ENCODE data around the gene ROS1. TPM values are rescaled to one million over a fixed set of nuclear protein-coding genes. Genes with fewer than 3 reads are reported as not detected.

Gene ROS1
- total RNA-seq, 1 donor from 2014 or later = 0.11 TPM

DNA sequence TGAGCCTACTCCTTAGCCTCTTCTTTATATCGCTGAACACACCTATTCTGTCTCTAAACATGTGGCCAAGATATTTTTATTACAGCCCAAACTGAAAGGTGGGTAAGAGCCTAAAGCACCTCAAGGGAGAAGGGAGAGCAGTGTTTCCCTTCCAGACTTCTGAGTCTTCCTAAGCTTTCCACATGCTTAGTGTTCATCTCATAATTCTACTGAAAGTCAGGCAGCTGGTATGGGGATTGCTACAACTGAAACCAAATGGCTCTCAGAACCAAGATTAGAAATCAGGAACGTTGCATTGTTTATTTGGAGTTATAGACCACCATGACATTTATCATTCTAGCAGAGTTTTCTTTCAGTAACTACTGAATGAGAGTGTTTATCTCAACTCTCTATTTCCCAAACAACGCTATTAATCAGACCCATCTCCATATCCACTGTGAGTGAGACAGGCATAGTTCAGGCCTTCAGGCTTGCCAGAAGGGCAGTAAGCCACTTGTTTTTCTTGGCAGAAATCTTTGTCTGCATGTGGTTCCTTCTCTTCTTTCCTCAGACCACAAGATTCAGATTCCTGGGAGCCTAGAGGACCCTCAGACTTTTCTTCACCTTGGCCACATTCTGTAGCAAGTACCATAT, 137.5 kb downstream of the ROS1 start:
- no peak for ATAC-seq (ENCODE audit: poor library complexity)
- no peak for DNase-seq
- intact Hi-C loops (cut with DNase I) = no loop called here

DNA sequence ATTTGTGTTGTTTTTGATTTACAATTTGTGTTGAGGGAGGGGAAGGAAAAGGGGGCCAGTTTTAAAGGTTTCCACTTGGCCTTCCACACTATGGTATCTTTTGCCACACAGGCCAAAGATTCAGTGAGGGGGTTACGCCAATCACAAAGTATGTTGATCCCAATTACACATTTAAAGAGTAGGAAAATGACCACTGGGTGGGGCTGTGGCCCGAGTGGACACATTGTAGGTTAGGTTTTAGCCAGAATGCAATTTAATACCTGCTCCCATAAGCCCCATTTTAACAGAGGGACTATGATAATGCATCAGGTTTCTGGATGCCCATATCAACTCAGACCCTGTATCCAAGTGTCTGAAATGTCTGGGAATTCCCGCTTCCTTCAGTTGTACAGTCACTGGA, 144.8 kb downstream of the ROS1 start:
- DNase-seq (no peak), ATAC-seq (ENCODE audit: poor library complexity) (no peak)
- intact Hi-C loops (cut with DNase I) = no loop called here

DNA sequence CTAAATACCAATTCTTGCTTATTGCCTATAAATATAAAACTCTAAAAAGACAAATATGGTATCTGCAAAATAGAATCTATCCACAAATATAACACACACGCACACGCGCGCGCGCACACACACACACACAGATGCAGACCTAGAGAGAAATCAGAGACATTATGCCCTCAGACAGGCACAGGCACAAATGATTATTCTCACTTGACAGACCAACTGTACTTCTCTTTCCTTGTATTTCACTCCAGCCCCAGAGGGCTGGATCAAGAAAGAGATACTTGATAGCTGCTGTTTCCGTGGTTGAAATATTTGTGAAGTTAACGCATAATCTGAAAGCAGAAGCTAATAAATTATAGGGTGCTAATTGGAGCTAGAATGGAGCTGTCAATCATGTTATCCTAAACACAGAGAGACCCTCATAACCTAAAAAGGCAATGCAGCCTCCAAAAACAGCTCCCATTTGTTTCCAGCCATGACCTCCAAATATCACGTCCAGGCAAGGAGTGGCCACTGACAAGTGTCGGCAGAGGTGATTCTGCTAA, 148.9 kb downstream of the ROS1 start:
- DNase-seq (no peak), ATAC-seq (ENCODE audit: poor library complexity) (no peak)
- intact Hi-C loops (cut with DNase I) = no loop called here

DNA sequence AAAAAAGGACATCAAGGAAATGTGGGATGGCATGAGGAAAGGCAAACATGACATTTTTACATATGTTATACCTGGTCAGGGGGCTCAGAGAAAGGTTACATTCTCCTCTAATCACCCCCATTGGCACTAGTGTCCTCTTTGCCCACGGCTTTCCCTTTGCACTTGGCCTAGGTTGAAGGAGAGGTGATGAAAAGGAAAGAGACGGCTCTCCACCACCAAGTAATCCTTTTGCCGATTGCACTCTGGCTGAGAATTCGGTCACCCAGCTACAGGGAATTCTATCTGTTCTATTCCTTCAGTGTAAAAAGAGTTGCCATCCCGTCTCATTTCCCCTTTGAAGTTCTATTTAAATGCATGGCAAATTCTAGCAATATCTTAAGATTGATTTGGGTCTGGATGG, 150.0 kb downstream of the ROS1 start:
- DNase-seq (no peak), ATAC-seq (ENCODE audit: poor library complexity) (no peak)
- intact Hi-C loops (cut with DNase I) = no loop called here

DNA sequence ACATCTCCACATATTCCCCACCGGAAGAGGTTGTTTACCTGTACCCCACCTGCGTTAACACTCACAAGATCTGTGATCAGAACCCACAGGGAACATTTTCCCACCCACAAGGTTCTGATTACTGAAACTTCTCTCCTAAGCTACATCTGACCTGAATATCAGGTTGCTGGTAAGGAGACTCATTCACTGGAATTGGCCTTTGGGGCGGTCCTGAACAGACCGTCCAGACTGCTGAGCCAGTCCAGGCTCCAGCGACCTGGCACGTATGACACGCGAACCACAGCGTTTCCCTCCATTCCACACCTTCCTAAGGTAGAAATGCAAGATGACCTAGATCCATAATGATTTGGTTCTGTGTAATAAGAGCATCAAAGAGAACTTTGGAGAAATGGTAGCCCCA, 150.5 kb downstream of the ROS1 start:
- no peak for ATAC-seq (ENCODE audit: poor library complexity)
- intact Hi-C loops (cut with DNase I) = no loop called here
- DNase-seq = no peak

DNA sequence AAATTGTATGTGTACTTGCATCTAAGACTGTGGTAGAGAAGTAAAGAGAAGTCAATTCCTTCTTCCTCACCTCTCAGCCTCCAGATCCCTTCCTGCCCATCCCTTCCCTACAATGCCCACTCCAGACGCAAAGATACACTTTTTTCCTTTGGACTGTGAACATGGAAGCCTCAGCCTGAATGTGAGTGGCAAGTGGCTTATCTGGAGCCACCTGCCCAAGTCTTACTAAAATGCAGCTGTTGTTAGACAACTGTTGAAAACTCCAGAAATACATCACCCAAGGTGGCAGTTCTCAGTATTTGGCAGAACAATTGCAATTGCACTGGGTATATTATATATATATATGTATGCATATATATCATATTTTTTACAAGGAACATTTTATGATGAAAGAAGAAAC, 152.9 kb downstream of the ROS1 start:
- intact Hi-C loops (cut with DNase I) = no loop called here
- DNase-seq = no peak
- ATAC-seq (ENCODE audit: poor library complexity) = no peak

DNA sequence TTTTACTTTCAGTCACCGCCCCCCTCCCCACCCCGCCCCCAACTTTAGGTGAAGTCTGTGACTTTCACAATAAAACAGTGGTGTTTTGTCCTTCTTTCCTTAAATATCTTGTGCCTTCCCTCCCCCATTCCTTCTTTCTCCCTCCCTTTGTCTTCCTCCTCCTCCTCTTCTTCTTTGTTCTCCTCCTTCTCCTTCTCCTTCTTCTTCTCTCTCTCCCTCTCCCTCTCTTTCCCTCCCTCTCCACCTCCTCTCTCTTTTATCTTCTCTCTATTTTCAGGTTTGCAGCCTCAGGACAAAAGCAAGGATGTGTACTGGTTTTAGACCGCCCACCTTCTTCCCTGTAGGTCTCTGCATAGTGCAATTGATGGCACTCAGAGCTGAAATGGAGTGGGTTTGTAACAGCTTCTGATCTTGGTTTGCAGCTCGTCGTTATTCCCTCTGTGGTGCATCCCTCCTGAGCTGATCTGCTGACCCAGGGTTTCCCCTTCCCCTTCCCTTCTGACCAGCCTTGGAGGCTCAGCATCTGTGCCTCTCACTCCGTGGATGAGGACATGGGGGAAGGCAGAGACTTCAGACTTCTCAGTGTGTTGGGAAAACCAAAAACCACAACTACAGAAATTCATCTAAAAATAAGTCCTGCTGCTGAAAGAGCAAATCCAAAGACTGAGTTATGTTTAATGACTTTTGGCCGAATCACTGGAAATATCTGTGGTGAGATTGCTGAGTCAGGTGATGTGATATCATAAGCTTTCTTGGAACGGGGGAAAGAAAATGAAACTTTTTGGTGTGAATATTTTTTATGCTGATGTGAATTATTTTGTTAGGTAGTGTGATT, 153.5 kb downstream of the ROS1 start:
- intact Hi-C loops (cut with DNase I) = no loop called here
- ATAC-seq (ENCODE audit: poor library complexity) (no peak), DNase-seq (no peak)

DNA sequence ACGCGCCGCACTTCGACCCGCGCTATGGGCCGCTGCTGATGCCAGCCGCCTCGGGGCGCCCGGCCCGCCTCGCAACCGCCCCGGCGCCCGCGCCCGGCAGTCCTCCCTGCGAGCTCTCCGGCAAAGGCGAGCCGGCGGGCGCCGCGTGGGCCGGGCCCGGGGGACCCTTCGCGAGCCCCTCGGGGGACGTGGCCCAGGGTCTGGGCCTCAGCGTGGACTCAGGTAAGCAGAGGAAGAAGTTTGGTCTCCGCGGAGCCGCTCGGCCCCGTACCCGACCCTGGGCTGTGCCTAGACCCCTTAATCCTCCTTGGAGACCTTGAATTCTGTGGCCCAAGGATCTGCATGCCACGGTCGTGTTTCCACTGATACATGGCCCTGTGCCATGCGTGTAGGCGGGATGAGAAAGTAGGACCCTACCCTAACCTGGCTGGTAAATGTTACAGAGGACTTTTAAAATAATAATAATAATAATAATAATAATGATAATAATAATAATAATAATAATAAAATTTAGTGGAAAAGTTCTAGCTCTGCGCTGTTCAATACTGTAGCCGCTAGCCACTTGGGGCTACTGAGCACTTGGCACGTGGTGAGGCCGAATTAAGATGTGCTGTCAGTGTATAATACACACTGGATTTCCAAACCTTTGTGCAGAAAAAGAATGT, 154.8 kb downstream of the ROS1 start:
- no peak for DNase-seq
- intact Hi-C loops (cut with DNase I) = no loop called here
- ATAC-seq (ENCODE audit: poor library complexity) = no peak

DNA sequence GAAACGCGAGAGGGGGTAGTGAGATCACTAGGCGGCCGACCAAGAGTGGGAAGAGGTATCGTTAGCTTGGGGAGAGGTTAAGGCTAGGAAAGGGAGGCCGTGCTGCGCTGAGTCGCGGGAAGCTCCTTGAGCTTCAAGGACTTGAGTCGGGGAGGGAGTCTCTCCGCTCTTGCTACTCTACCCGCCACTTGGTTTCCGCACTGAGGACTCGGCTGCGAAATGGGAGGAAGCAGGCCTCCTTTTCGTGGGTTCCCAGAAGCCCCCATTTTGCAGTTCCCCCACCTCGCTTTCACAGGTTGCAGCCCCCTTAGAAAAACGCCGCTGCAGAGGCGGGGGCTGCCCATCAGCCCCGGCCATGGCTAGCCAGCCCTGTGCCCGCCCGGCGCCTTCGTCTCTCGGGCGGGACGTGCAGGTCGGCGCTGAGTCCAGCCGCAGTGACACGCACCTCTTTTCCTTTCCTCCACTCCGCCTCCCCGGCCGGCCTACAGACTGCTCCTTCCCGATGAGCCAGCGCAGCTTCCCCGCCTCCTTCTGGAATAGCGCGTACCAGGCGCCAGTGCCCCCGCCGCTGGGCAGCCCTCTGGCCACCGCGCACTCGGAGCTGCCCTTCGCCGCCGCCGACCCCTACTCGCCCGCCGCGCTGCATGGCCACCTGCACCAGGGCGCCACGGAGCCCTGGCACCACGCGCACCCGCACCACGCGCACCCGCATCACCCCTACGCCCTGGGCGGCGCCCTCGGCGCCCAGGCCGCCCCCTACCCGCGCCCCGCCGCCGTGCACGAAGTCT, 155.5 kb downstream of the ROS1 start:
- ATAC-seq (ENCODE audit: poor library complexity) (peak; percentile 24), DNase-seq (no peak)
- intact Hi-C loops (cut with DNase I) = no loop called here

DNA sequence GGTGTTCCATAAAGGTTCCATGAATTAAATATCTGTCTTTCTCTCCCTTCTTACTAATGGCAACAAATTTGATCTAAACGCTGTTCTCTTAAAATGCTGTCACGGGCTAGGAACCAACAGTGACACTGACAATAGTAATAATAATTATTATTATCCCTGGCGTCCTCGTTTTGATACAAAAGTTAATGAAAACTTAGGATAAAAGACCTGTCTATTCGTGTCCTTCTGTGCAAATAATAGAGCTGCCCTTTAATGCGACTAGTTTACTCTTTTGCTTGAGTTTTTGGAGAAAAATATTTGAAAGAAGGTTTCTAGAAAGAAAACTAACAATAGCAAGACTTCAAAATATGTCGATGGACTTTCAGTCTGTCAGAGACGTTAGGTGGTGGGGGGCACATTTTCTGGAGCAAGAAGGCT, 156.1 kb downstream of the ROS1 start:
- ATAC-seq (ENCODE audit: poor library complexity) = no peak
- no peak for DNase-seq
- intact Hi-C loops (cut with DNase I) = no loop called here

DNA sequence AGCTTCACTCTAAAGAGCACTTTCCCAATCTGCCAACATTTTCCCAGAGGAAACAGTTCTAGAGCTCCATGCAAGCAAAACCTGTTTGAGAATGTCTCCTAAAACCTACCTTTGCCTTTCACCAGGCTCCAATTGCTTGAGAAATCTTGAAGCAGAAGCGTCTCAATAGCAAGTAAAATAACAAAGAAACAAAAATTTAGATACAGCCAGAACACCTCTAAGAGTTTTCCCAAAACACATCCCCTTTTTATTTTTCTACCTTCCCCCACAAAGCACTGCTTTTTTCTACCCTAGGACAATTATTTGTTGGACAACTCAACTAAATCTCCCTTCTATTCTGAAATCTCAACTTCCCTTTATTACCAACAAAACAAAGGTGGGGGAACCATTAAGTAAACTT, 156.8 kb downstream of the ROS1 start:
- intact Hi-C loops (cut with DNase I) = no loop called here
- no peak for DNase-seq
- ATAC-seq (ENCODE audit: poor library complexity) = no peak

DNA sequence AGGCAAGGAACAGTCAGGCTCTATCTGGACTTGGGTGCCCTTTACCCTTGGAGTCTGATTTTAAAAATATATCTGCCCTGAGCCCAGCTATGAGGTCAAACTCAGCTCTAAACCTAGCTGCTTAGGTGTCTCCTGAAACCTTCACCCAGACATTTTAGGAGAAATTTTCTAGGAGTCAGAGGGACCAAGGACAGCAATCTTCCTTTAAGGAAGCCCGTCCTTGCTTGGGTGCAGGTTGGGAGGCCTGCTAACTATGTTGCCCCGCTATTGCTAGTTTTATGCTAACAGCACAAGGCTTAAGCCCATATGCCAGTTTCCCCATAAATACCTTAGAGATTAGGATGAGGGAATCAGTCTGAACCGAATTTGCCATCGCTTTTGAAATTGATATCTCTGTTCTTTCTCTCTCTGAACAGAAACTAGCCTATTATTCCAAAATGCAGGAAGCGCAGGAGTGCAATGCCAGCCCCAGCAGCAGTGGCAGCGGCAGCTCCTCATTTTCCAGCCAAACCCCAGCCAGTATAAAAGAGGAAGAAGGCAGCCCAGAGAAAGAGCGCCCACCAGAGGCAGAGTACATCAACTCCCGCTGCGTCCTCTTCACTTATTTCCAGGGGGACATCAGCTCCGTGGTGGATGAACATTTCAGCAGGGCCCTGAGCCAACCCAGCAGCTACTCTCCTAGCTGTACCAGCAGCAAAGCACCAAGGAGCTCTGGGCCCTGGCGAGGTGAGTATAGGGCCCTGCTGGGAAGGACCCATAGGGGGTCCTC, 157.8 kb downstream of the ROS1 start:
- ATAC-seq (ENCODE audit: poor library complexity) (no peak), DNase-seq (no peak)
- intact Hi-C loops (cut with DNase I) = no loop called here

DNA sequence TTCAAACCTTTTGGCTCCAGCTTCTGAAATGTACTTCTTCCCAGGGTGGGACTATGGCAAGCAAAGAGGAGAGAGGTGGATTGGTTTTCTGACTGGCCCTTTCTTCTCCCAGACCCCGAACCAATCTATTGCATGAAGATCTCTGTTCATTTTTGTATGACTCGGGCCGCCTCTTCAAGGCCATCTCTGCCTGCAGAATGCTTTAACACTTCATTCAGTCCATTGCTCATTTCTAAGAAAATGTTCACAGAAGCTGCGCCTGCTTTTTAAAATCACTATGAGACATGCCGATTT, 158.7 kb downstream of the ROS1 start:
- intact Hi-C loops (cut with DNase I) = no loop called here
- ATAC-seq (ENCODE audit: poor library complexity) = no peak
- no peak for DNase-seq

DNA sequence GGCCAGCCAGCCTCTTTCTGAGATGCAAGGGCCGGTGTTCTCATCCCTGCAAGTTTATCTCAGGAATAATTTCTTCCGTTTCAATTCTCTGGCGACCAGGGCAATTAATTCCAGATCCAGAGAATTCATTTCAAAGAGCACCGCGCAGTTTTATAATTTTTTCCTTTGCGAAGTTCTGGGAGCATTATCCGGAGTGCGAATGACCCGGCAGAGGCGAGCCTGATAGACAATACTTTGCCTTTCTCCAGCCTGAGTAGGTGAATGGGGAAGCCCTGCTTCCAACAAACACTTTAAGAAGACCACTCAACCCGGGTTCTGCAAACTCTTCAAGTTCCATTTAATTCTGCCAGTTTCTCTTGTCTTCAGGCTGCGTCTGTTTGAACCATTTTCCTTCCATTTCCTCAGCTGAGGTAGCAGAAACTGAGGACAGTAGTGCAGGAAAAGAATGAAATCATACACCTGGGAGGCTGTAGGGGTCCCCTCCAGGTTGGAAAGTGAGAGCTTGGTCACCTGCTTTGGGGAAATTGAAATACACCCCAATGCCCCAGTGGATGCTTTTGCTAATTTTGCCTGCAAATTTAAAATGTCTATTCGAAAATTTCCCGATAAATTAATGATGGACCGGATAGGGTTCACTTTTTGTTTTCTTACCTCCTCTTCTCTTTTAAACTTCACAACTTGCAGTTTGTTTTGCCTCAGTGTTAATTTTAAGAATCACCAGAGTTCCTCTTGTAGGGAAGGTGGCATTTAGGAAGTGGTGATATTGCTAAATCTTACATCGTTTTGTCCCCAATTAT, 159.3 kb downstream of the ROS1 start:
- no peak for DNase-seq
- no peak for ATAC-seq (ENCODE audit: poor library complexity)
- intact Hi-C loops (cut with DNase I) = no loop called here

DNA sequence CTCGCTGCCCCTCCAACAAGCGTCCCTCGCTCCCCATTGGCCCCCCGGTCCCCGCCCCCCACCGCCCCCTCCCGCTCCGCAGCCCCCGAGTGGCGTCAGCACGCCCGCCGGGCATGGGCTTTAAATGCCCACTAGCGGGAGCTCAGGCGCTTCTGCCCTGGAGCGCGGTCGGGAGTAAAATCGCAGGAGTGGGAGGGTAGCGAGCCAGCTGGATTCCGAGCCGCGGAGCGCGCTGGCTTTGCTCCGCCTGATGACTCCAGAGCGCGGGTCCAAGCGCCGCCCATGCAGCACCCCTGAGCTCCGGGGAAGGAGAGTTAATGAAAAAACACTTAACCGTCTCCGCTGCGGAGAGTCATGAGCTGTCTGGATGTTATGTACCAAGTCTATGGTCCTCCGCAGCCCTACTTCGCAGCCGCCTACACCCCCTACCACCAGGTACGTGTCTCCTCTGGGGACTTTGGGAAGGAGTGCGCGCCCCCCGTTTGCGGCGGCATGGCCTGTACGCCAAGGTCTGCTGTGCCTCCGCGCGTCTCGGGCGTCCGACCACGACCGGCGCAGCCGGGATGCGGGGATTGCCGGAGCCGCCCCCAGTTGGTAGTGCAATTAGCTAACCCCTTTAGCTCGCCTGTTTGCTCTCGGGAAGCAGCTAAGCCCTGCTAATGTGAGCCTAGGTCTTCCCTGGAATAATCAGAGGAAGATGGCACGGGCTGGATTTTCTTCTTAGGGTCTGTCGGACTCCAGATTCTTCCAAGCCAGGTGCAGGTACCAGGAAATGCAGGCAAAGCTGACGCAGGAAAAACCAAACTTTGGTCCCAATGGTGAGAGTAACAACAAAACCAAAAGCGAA, 160.1 kb downstream of the ROS1 start, which contains the start of gene VGLL2:
Gene VGLL2, plus strand, starts transcription at position 149 of the 847 bp plus-strand sequence. Its CDS starts 206 bp downstream, at position 355.
- DNase-seq (peak; percentile 55), ATAC-seq (ENCODE audit: poor library complexity) (peak; percentile 90)
- intact Hi-C loops (cut with DNase I) = no loop called here

DNA sequence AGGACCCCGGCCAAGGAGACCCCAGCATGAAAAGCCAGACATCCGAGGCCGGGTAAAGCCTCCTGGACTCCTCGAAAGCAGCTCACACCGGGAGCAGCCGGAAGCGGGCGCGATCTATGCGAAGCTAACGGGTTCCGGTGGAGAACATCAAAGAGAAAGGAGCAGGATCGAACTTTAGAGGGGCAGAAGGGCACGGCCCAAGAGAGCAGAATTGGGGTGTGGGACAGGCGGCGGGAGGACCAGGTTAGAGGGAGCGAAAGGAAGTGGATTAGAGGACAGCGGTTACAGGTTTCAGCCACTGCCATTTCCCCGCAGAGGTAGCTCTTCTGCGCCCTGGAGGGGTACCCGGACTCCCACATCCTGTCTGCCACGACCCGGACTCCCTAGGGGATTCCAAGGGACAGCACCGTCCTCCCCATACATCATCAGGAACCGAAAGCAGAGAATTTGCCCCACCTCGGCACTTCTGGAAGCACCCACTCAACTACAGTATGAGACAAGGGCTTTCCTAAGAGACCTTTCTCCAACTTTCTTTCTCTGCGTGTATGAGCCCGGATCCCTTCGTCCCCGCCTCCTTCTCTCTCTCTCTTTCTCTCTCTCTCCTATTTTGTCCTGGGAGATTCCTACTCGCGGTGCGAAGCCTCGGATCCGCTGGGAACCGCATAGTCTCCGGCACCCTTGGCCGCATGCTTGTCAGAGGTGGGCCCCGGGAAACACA, 160.9 kb downstream of the ROS1 start:
- intact Hi-C loops (cut with DNase I) = no loop called here
- ATAC-seq (ENCODE audit: poor library complexity) (peak; percentile 32), DNase-seq (peak; percentile 33)

Data from Right ventricle myocardium superior (tissue), 1 donor.